Uterus (tissue), 2 donors: ENCODE measurements around the gene ACO2.

ENCODE experiments used
- CTCF ChIP-seq, 4 experiments: fragments of 200-600 bp in 2 of 4; fragments of 450-650 bp in 2 of 4; sonication (generic) in 2 of 4; IDR thresholded peaks; one replicate each; pipeline ENCODE4 v1.5.1; 2016 to 2019; ENCODE audit warnings: antibody characterized with exemption in 4 of 4, mild to moderate bottlenecking in 2 of 4, moderate library complexity in 1 of 4
- POLR2A ChIP-seq, 2 donors: fragments of 450-650 bp; IDR thresholded peaks; one replicate each; pipeline ENCODE4 v1.6.1; 2016; ENCODE audit warnings: antibody characterized with exemption in 2 of 2, mild to moderate bottlenecking in 1 of 2, moderate library complexity in 1 of 2

GRCh38 chr22:41474872-41475451, 6.0 kb downstream of the ACO2 start:
- TF ChIP-seq CTCF (IDR thresholded peaks at IDR 0.05) (no peak), POLR2A (IDR thresholded peaks at IDR 0.05) (no peak)
